ENCODE measurements around the gene NUDT16L1.
A peak's percentile ranks its signal among the peaks of the same experiment; 100 is the strongest.

The NUDT16L1 gene

DNA sequence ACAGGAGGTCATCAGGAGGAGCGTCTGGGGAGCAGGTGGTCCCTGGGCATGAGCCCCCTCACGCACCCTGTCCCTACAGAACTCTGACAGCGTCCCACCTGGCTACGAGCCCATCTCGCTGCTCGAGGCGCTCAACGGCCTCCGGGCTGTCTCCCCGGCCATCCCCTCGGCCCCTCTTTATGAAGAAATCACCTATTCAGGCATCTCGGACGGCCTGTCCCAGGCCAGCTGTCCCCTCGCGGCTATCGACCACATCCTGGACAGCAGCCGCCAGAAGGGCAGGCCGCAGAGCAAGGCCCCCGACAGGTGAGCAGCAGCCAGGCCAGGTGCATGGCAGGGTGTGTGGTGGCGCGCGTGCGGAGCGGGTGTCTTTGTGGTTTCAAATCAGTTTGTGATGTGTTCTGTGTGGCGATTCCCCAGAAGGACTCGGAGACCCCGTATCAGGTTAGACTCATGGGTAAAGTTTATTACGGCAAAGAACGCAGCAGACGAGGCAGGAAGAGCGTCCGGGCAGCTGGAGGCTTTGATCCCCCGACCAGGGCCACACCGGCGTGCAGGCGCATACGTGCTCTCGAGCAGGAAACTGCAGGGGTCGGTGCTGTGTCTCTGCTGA, 11.8 kb upstream of the NUDT16L1 start (continued):
- TF ChIP-seq BACH2 (CRISPR knock-in tag; IDR thresholded peaks at IDR 0.05; ENCODE audit: borderline replicate concordance) (no peak), PPARA (CRISPR knock-in tag; IDR thresholded peaks at IDR 0.05; ENCODE audit: borderline replicate concordance) (no peak)

- ATAC-seq = no peak
- TF ChIP-seq, protein P1, sequence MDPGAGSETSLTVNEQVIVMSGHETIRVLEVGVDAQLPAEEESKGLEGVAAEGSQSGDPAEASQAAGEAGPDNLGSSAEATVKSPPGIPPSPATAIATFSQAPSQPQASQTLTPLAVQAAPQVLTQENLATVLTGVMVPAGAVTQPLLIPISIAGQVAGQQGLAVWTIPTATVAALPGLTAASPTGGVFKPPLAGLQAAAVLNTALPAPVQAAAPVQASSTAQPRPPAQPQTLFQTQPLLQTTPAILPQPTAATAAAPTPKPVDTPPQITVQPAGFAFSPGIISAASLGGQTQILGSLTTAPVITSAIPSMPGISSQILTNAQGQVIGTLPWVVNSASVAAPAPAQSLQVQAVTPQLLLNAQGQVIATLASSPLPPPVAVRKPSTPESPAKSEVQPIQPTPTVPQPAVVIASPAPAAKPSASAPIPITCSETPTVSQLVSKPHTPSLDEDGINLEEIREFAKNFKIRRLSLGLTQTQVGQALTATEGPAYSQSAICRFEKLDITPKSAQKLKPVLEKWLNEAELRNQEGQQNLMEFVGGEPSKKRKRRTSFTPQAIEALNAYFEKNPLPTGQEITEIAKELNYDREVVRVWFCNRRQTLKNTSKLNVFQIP (CRISPR knock-in tag; IDR thresholded peaks at IDR 0.05; ENCODE audit: borderline replicate concordance, low read depth) = no peak
- TF ChIP-seq, protein P2, sequence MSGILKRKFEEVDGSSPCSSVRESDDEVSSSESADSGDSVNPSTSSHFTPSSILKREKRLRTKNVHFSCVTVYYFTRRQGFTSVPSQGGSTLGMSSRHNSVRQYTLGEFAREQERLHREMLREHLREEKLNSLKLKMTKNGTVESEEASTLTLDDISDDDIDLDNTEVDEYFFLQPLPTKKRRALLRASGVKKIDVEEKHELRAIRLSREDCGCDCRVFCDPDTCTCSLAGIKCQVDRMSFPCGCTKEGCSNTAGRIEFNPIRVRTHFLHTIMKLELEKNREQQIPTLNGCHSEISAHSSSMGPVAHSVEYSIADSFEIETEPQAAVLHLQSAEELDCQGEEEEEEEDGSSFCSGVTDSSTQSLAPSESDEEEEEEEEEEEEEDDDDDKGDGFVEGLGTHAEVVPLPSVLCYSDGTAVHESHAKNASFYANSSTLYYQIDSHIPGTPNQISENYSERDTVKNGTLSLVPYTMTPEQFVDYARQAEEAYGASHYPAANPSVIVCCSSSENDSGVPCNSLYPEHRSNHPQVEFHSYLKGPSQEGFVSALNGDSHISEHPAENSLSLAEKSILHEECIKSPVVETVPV (CRISPR knock-in tag; IDR thresholded peaks at IDR 0.05) = no peak
- no peak for TF ChIP-seq ARNTL (CRISPR knock-in tag; IDR thresholded peaks at IDR 0.05; ENCODE audit: borderline replicate concordance, low read depth)
These were observed 11.2 kb upstream of the NUDT16L1 start for GRCh38 chr16:4682084-4682591.

GRCh38 chr16:4682616-4683254, 10.6 kb upstream of the NUDT16L1 start:
- TF ChIP-seq ARNTL (CRISPR knock-in tag; IDR thresholded peaks at IDR 0.05; ENCODE audit: borderline replicate concordance, low read depth) (no peak), PATZ1 (CRISPR knock-in tag; IDR thresholded peaks at IDR 0.05; ENCODE audit: borderline replicate concordance) (no peak), GLIS3 (CRISPR knock-in tag; IDR thresholded peaks at IDR 0.05) (no peak)
- peak; percentile 49 for ATAC-seq

DNA sequence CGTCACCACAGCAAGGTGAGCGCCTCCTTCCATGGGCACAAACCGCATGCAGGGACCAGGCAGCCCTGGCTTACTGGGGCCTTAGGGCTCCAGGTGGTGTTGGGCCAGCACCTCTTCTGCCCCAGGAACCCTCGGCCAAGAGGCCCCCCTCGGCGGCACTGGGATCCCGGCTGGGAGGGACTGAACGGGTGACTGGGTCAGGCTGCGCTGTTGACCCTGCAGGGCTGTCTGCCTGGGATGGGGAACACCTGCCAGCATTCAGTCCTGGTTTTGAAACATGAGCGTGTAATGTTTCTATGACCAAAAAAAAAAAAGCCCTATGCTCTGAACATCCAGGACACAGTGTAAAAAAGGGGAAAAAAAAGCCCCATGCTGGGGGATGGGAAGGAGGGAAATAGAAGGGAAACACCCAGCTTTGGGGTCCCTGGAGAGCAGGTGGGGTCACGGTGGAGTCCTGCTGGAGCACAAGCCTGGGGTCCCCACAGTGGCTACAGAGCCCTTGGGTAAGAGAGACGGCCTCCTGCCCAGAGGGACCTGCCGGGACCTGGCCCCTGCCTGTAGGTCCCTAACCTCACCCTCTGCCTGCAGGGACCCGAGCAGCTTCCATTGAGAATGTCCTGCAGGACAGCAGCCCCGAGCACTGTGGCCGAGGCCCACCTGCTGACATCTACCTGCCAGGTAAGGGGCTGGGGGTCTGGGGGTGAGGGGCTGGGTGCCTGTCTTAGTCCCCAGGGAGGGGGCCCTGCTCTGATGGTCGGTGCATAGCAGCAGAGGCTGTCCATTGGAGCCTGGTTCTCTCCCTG, 9.9 kb upstream of the NUDT16L1 start:
- no peak for TF ChIP-seq ZNF8 (CRISPR knock-in tag; IDR thresholded peaks at IDR 0.05)
- no peak for TF ChIP-seq OSR1 (CRISPR knock-in tag; IDR thresholded peaks at IDR 0.05)
- TF ChIP-seq ARNTL (CRISPR knock-in tag; IDR thresholded peaks at IDR 0.05; ENCODE audit: borderline replicate concordance, low read depth) = no peak
- TF ChIP-seq, protein P1 (CRISPR knock-in tag; IDR thresholded peaks at IDR 0.05; ENCODE audit: borderline replicate concordance, low read depth) = no peak
- TF ChIP-seq ZFP30 (CRISPR knock-in tag; IDR thresholded peaks at IDR 0.05) = no peak
- TF ChIP-seq TCF4 (CRISPR knock-in tag; IDR thresholded peaks at IDR 0.05; ENCODE audit: borderline replicate concordance) = no peak
- TF ChIP-seq PPARA (CRISPR knock-in tag; IDR thresholded peaks at IDR 0.05; ENCODE audit: borderline replicate concordance) = no peak
- TF ChIP-seq GLIS3 (CRISPR knock-in tag; IDR thresholded peaks at IDR 0.05) = no peak
- no peak for ATAC-seq

DNA sequence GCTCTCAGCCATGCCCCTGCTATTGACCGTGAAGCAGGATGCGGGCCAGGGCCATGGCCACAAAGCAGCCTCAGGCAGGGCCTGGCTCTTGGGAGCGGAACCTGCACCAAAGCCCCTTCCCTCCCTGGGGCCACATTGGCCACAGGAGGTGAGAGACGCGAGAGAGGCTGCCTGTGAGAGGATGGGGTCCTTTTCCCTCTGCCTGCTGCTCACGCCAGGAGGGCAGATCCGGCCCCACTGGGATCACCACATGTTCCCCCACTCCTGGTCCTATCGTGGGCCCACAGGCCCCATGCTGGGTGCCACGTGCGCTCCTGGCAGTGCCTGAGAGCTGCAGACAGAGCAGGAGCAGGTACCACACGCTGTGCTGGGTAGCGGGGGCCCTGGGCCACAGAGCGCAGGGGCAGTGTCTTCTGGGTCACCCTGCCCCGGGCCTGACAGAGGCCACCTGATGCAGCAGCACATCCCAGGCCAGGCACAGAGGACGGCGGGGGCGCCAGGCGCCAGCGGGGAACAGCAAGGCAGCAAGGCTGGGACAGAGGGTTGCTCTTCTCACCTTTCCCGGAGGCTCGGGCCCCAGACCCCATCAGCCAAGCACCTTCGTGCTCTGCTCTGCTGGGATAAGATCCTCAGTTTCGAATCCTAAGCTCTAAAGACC, 9.2 kb upstream of the NUDT16L1 start:
- ATAC-seq = no peak
- TF ChIP-seq ZFP30 (CRISPR knock-in tag; IDR thresholded peaks at IDR 0.05) = no peak
- TF ChIP-seq TCF4 (CRISPR knock-in tag; IDR thresholded peaks at IDR 0.05; ENCODE audit: borderline replicate concordance) = no peak
- TF ChIP-seq OSR1 (CRISPR knock-in tag; IDR thresholded peaks at IDR 0.05) = no peak
- TF ChIP-seq, protein P1 (CRISPR knock-in tag; IDR thresholded peaks at IDR 0.05; ENCODE audit: borderline replicate concordance, low read depth) = no peak
- TF ChIP-seq, protein P3, sequence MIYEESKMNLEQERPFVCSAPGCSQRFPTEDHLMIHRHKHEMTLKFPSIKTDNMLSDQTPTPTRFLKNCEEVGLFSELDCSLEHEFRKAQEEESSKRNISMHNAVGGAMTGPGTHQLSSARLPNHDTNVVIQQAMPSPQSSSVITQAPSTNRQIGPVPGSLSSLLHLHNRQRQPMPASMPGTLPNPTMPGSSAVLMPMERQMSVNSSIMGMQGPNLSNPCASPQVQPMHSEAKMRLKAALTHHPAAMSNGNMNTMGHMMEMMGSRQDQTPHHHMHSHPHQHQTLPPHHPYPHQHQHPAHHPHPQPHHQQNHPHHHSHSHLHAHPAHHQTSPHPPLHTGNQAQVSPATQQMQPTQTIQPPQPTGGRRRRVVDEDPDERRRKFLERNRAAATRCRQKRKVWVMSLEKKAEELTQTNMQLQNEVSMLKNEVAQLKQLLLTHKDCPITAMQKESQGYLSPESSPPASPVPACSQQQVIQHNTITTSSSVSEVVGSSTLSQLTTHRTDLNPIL (CRISPR knock-in tag; IDR thresholded peaks at IDR 0.05; ENCODE audit: low read depth) = no peak
- TF ChIP-seq, protein P2 (CRISPR knock-in tag; IDR thresholded peaks at IDR 0.05) = no peak
- no peak for TF ChIP-seq PATZ1 (CRISPR knock-in tag; IDR thresholded peaks at IDR 0.05; ENCODE audit: borderline replicate concordance)
- no peak for TF ChIP-seq ISL1 (CRISPR knock-in tag; IDR thresholded peaks at IDR 0.05)
- no peak for TF ChIP-seq ESRRG (CRISPR knock-in tag; IDR thresholded peaks at IDR 0.05)

Data from SK-N-SH treated with all-trans-retinoic acid at 6 μM for 48 hours (cell line).